GM12878 (cell line): ENCODE measurements around the gene CPNE4. TPM values are rescaled to one million over a fixed set of nuclear protein-coding genes. Genes with fewer than 3 reads are reported as not detected.

Source experiments
- ATAC-seq: fragments of 200-7000 bp; cut with Tn5 transposase; 3 replicates; pipeline ENCODE4 v1.9.1; 2020; ENCODE audit warnings: mild to moderate bottlenecking, moderate library complexity
- BruUV-seq: library from RNA; stranded (reverse); fragments of 400-500 nt; replicated peaks from 2 replicates; lab custom pipeline; 2021; lab: Mats Ljungman, UMichigan
- CTCF ChIA-PET: fragments of 300-600 bp; sonication (Branson Sonifier 250); formaldehyde crosslinking; extraction: SDS; loops from one replicate; lab custom pipeline; 2021; ENCODE audit warnings: inconsistent platforms; lab: Yijun Ruan, JAX
- POLR2A ChIA-PET: fragments of 350-600 bp; formaldehyde crosslinking; extraction: SDS; loops from one replicate; lab custom pipeline; 2021; ENCODE audit warnings: inconsistent platforms; lab: Charles Lee
- RAD21 ChIA-PET: fragments of 300-600 bp; sonication (Branson Sonifier 250); formaldehyde crosslinking; loops from one replicate; lab custom pipeline; 2023; ENCODE audit warnings: antibody characterized with exemption; ENCODE audit not compliant: unreplicated experiment; lab: Charles Lee
- SMC1A ChIA-PET: fragments of 300-600 bp; sonication (Branson Sonifier 250); formaldehyde crosslinking; loops from one replicate; lab custom pipeline; 2023; ENCODE audit not compliant: unreplicated experiment, uncharacterized antibody; lab: Charles Lee
- DNase-seq: peaks from one replicate; pipeline ENCODE4 v3.0.0-alpha.2; 2011; ENCODE audit warnings: low read depth, low spot score
- FAIRE-seq: peaks from 3 replicates; lab custom pipeline; 2011; peaks lifted over from hg19 to GRCh38; lab: Jason Lieb, UNC
- H2AFZ ChIP-seq: 2 replicates; pipeline ENCODE4 v1.6.0; 2011; ENCODE audit warnings: low read depth, low read length, control low read depth; ENCODE audit not compliant: control insufficient read depth
- H3K27ac ChIP-seq: 2 replicates; pipeline ENCODE4 v1.5.1; 2011; ENCODE audit warnings: control low read depth; ENCODE audit not compliant: control insufficient read depth, insufficient read depth
- H3K27me3 ChIP-seq, 2 experiments: replicated peaks in 1 of 2; 2 replicates each; pipeline versions ENCODE4 v1.6.0 to v1.6.1; 2011; ENCODE audit warnings: low read length in 1 of 2; ENCODE audit not compliant: control insufficient read depth in 2 of 2, insufficient read depth in 2 of 2
- H3K36me3 ChIP-seq, 2 experiments: 2 replicates each; pipeline ENCODE4 v1.5.1; 2011; ENCODE audit warnings: low read length in 1 of 2; ENCODE audit not compliant: control insufficient read depth in 2 of 2, insufficient read depth in 2 of 2
- H3K4me1 ChIP-seq: 2 replicates; pipeline ENCODE4 v1.6.1; 2011; ENCODE audit warnings: mild to moderate bottlenecking, low read length, moderate library complexity, mixed read lengths; ENCODE audit not compliant: control insufficient read depth, insufficient read depth
- H3K4me2 ChIP-seq: 2 replicates; pipeline ENCODE4 v1.6.0; 2011; ENCODE audit warnings: control low read depth; ENCODE audit not compliant: control insufficient read depth, insufficient read depth
- H3K4me3 ChIP-seq: fragments of 200-600 bp; sonication (generic); 2 replicates; pipeline ENCODE4 v1.5.1; 2016
- H3K79me2 ChIP-seq: 2 replicates; pipeline ENCODE4 v1.6.0; 2011; ENCODE audit warnings: low read length; ENCODE audit not compliant: control insufficient read depth, insufficient read depth
- H3K9ac ChIP-seq: 2 replicates; pipeline ENCODE4 v1.8.0; 2011; ENCODE audit warnings: low read length, control low read depth, mixed read lengths; ENCODE audit not compliant: control insufficient read depth, insufficient read depth
- H3K9me3 ChIP-seq: replicated peaks from 3 replicates; pipeline ENCODE4 v1.5.1; 2011; ENCODE audit warnings: mild to moderate bottlenecking, low read length; ENCODE audit not compliant: control insufficient read depth, insufficient read depth
- H4K20me1 ChIP-seq: 2 replicates; pipeline ENCODE4 v1.6.0; 2011; ENCODE audit not compliant: control insufficient read depth, insufficient read depth
- HDAC2 ChIP-seq: fragments of 200-600 bp; sonication (generic); IDR thresholded peaks from 2 replicates; pipeline ENCODE4 v1.6.1; 2017
- MTA3 ChIP-seq: IDR thresholded peaks from 2 replicates; pipeline ENCODE4 v1.6.1; 2012; ENCODE audit warnings: low read length, inconsistent platforms, borderline replicate concordance
- SRF ChIP-seq, 2 experiments: IDR thresholded peaks; 2 replicates each; pipeline ENCODE4 v1.6.1; 2011; ENCODE audit warnings: low read depth in 2 of 2, low read length in 2 of 2, mild to moderate bottlenecking in 1 of 2, moderate library complexity in 1 of 2
- TAF1 ChIP-seq: IDR thresholded peaks from 2 replicates; pipeline ENCODE4 v1.6.1; 2011; ENCODE audit warnings: mild to moderate bottlenecking, low read depth, low read length, borderline replicate concordance
- WGBS: methylation state at CpG from one replicate; pipeline ENCODE4 v1.1.6; 2016; ENCODE audit warnings: low lambda C conversion rate; ENCODE audit not compliant: insufficient replicate concordance, insufficient coverage; ENCODE audit errors: missing lambda C conversion rate; 5-methylcytosine and 5-hydroxymethylcytosine counted together
- in situ Hi-C: fragments of 300-500 bp; cut with MboI; formaldehyde crosslinking; loops from 9 replicates; pipeline ENCODE4 v1.14.3; 2018; ENCODE audit warnings: mixed read lengths
- intact Hi-C: fragments of 100-400 bp; cut with micrococcal nuclease; formaldehyde crosslinking; loops from one replicate; pipeline ENCODE4 v1.14.2; 2022; ENCODE audit not compliant: unreplicated experiment
- polyA plus RNA-seq, 11 experiments: library from polyadenylated mRNA; depleted of rRNA in 4 of 11; unstranded in 6 of 11; stranded (reverse) in 5 of 11; fragments of >200 nt; fragmentation: Nextera tagmentation in 4 of 11; fragmentation: Illumina TruSeq in 1 of 11; extraction: Ambion mirVana in 4 of 11; extraction: Trizol in 1 of 11; gene quantifications; 1 replicate in 1 of 11; 2 replicates in 10 of 11; pipeline versions ENCODE4 v1.2.1 to v1.2.3, GENCODE V29; 2011 to 2016; ENCODE audit warnings: inconsistent platforms in 2 of 11, missing spikeins in 2 of 11, low read depth in 1 of 11
- total RNA-seq, 4 experiments: library from RNA; depleted of rRNA in 3 of 4; stranded (reverse); fragments of >200 nt in 3 of 4; fragmentation: Illumina TruSeq in 1 of 4; extraction: Trizol in 1 of 4; gene quantifications; 2 replicates each; pipeline versions ENCODE4 v1.2.1 to v1.2.3, GENCODE V29; 2013 to 2021
- TF ChIP-seq, protein P1 (sequence below): IDR thresholded peaks from 2 replicates; pipeline ENCODE4 v1.6.1; 2012; ENCODE audit warnings: improper control_type of control experiment, low read depth, low read length; ENCODE audit not compliant: insufficient replicate concordance

The CPNE4 gene
- total and polyA plus RNA-seq, 10 of the 15 experiments (the other 5 are each of a cell fraction or from before 2014, with no cell fraction given): 0.17 to 1.9 (median 0.48) TPM; not detected in 1

DNA sequence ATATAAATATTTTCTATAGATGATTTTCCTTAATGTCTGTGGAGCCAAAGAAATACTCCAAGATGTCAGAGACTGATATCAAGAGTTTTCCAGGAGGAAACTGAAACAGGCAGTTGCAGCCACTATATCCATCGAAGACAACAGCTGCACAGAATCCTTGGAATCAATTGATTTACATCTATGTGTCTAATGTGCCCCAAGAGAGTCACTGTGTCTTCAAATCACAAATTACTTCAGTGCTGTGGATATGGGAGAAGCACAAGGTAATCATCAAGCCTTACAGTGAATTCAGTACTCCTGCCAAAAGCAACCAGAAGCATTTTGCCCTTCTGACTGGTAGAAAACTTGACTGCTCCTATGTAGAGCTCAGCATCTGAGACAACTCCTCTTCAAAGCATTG, 51.1 kb downstream of the CPNE4 start:
- ATAC-seq: no peak
- Histone ChIP-seq H3K27ac (no peak overlapping the region), H3K4me2 (no peak overlapping the region), H3K79me2 (no peaks in the 10 kb centered on the region), H3K36me3 (no peaks in the 10 kb centered on the region), H2AFZ (no peak overlapping the region), H4K20me1 (no peaks in the 10 kb centered on the region), H3K27me3 (no peaks in the 10 kb centered on the region), H3K9ac (no peak overlapping the region), H3K9me3 (no peaks in the 10 kb centered on the region), H3K4me1 (no peaks in the 10 kb centered on the region), H3K4me3 (no peak overlapping the region)
- 0% methylated on average over 1 of the region's 1 CpG for WGBS
- DNase-seq: no peak
- ChIA-PET POLR2A (no interaction called here), CTCF (interaction anchor here (1.5 kb wide), 1 partner anchor 246 kb away, joined by 3 read pairs; no protein-coding TSS in a partner anchor), RAD21 (no interaction called here), SMC1A (no interaction called here)
- no peak for FAIRE-seq
- no TSS peak for BruUV-seq
- intact Hi-C loops: no loop called here
- in situ Hi-C loops: no loop called here
- TF ChIP-seq MTA3 (no peak), SRF (IDR thresholded peaks at IDR 0.05; ENCODE audit: low read depth in 2 of 2, low read length in 2 of 2) (no peak), HDAC2 (no peak), TAF1 (no peak)
- TF ChIP-seq, protein P1, sequence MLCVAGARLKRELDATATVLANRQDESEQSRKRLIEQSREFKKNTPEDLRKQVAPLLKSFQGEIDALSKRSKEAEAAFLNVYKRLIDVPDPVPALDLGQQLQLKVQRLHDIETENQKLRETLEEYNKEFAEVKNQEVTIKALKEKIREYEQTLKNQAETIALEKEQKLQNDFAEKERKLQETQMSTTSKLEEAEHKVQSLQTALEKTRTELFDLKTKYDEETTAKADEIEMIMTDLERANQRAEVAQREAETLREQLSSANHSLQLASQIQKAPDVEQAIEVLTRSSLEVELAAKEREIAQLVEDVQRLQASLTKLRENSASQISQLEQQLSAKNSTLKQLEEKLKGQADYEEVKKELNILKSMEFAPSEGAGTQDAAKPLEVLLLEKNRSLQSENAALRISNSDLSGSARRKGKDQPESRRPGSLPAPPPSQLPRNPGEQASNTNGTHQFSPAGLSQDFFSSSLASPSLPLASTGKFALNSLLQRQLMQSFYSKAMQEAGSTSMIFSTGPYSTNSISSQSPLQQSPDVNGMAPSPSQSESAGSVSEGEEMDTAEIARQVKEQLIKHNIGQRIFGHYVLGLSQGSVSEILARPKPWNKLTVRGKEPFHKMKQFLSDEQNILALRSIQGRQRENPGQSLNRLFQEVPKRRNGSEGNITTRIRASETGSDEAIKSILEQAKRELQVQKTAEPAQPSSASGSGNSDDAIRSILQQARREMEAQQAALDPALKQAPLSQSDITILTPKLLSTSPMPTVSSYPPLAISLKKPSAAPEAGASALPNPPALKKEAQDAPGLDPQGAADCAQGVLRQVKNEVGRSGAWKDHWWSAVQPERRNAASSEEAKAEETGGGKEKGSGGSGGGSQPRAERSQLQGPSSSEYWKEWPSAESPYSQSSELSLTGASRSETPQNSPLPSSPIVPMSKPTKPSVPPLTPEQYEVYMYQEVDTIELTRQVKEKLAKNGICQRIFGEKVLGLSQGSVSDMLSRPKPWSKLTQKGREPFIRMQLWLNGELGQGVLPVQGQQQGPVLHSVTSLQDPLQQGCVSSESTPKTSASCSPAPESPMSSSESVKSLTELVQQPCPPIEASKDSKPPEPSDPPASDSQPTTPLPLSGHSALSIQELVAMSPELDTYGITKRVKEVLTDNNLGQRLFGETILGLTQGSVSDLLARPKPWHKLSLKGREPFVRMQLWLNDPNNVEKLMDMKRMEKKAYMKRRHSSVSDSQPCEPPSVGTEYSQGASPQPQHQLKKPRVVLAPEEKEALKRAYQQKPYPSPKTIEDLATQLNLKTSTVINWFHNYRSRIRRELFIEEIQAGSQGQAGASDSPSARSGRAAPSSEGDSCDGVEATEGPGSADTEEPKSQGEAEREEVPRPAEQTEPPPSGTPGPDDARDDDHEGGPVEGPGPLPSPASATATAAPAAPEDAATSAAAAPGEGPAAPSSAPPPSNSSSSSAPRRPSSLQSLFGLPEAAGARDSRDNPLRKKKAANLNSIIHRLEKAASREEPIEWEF: no peak
- TF ChIP-seq, all 136 proteins: peak for 0
